ENCODE results near the gene HYCC2. TPM values are rescaled to one million over a fixed set of nuclear protein-coding genes. Genes with fewer than 3 reads are reported as not detected.
"Not testable (repeated sequence)": the region's sequence is repeated elsewhere in the genome, so short reads cannot be mapped to it uniquely, and the experiment has no call there.

HYCC2 gene
- polyA plus RNA-seq, 2 of the 4 experiments (the other 2 are of a cell fraction): 3.0 to 5.8 TPM

DNA sequence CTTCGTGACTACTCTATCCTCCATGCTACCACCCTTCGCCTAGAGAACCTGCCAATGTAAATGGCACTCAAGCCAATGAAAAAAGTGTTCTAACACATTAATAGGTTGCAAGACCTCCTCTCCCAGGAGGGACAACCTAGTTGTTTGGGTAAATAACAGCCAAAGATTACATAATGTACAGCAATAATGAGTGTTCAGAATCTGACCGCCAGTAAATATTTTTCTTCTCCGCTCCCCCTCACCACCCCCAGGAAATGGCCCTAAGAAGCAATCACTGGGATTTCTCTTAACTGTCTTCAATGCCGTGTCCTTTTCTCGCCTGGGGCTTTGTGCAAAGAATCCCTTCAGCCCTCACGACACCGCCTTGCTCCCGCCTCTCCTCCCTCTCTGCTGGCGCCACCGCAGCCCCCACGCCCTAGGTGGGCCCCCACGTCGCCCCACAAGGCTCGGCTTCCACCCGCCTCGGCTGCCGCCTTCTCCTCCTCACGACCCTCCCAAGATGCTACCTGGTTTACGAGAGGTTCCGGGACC lies 458 bp downstream of the HYCC2 start:
- peak overlapping the region; percentile 91 to 96 for H3K27ac ChIP-seq
- ChIA-PET POLR2A (interaction anchor here (2.9 kb wide), 1 partner anchor 108 kb away, joined by 15 read pairs; the partner anchor contains the start of gene ORC2), CTCF (interaction anchor here (0.7 to 9.4 kb wide), 14 partner anchors 15 to 166 kb away, joined by 3 to 150 read pairs (median 4); partner anchors contain the start of genes CASP10 and ORC2)
- DNase-seq (ENCODE audit: low read depth in 1 of 2, low spot score in 1 of 2): peak; percentile 6 to 13
- no peak for TF ChIP-seq MAZ (IDR thresholded peaks at IDR 0.05; ENCODE audit: borderline replicate concordance, low read depth, low read length)
- TF ChIP-seq NFE2L2 (conservative IDR thresholded peaks at IDR 0.05; ENCODE audit: low read length): no peak
- TF ChIP-seq HEYL (CRISPR knock-in tag; IDR thresholded peaks at IDR 0.05): no peak
- no peak for TF ChIP-seq NR3C1 (IDR thresholded peaks at IDR 0.05)
- TF ChIP-seq ZC3H11A (IDR thresholded peaks at IDR 0.05): no peak
- TF ChIP-seq HOXB13 (CRISPR knock-in tag; IDR thresholded peaks at IDR 0.05; ENCODE audit: low read depth): no peak
- TF ChIP-seq ZNF302 (CRISPR knock-in tag; IDR thresholded peaks at IDR 0.05): no peak
- no peak for TF ChIP-seq JUNB (IDR thresholded peaks at IDR 0.05)
- no peak for TF ChIP-seq CHD2 (IDR thresholded peaks at IDR 0.05; ENCODE audit: low read length, partially characterized antibody)
- no peak for TF ChIP-seq MAFK (IDR thresholded peaks at IDR 0.05; ENCODE audit: partially characterized antibody)
- no peak for TF ChIP-seq EHMT2 (IDR thresholded peaks at IDR 0.05; ENCODE audit: low read depth)
- no peak for TF ChIP-seq PHF8 (IDR thresholded peaks at IDR 0.05; ENCODE audit: borderline replicate concordance, low read depth)
- TF ChIP-seq RFX5 (IDR thresholded peaks at IDR 0.05): no peak
- TF ChIP-seq SREBF2 (IDR thresholded peaks at IDR 0.05): no peak
- no peak for TF ChIP-seq FOSB (CRISPR knock-in tag; IDR thresholded peaks at IDR 0.05)
- no peak for TF ChIP-seq ZSCAN20 (CRISPR knock-in tag; IDR thresholded peaks at IDR 0.05)
- TF ChIP-seq CEBPB (IDR thresholded peaks at IDR 0.05): no peak
- TF ChIP-seq, protein P1, sequence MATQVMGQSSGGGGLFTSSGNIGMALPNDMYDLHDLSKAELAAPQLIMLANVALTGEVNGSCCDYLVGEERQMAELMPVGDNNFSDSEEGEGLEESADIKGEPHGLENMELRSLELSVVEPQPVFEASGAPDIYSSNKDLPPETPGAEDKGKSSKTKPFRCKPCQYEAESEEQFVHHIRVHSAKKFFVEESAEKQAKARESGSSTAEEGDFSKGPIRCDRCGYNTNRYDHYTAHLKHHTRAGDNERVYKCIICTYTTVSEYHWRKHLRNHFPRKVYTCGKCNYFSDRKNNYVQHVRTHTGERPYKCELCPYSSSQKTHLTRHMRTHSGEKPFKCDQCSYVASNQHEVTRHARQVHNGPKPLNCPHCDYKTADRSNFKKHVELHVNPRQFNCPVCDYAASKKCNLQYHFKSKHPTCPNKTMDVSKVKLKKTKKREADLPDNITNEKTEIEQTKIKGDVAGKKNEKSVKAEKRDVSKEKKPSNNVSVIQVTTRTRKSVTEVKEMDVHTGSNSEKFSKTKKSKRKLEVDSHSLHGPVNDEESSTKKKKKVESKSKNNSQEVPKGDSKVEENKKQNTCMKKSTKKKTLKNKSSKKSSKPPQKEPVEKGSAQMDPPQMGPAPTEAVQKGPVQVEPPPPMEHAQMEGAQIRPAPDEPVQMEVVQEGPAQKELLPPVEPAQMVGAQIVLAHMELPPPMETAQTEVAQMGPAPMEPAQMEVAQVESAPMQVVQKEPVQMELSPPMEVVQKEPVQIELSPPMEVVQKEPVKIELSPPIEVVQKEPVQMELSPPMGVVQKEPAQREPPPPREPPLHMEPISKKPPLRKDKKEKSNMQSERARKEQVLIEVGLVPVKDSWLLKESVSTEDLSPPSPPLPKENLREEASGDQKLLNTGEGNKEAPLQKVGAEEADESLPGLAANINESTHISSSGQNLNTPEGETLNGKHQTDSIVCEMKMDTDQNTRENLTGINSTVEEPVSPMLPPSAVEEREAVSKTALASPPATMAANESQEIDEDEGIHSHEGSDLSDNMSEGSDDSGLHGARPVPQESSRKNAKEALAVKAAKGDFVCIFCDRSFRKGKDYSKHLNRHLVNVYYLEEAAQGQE (IDR thresholded peaks at IDR 0.05): no peak
- TF ChIP-seq HOXB5 (CRISPR knock-in tag; IDR thresholded peaks at IDR 0.05): no peak
- TF ChIP-seq CHD4 (IDR thresholded peaks at IDR 0.05; ENCODE audit: borderline replicate concordance): no peak
- peak overlapping the region; percentile 61 for H3K4me3 ChIP-seq
- H3K9me3 ChIP-seq: no peaks in the 10 kb centered on the region
- peak overlapping the region; percentile 83 for H3K4me2 ChIP-seq
- ATAC-seq: peak; percentile 20 to 39; a peak in 4 of 6 replicates
- no peak for FAIRE-seq
- H3K4me1 ChIP-seq: peaks cover 28% of the 10 kb centered on the region; the same call in 2 of the 3 replicates
- 2% methylated on average over 21 of the region's 21 CpGs for whole genome bisulfite sequencing (ENCODE audit: missing lambda C conversion rate)

DNA sequence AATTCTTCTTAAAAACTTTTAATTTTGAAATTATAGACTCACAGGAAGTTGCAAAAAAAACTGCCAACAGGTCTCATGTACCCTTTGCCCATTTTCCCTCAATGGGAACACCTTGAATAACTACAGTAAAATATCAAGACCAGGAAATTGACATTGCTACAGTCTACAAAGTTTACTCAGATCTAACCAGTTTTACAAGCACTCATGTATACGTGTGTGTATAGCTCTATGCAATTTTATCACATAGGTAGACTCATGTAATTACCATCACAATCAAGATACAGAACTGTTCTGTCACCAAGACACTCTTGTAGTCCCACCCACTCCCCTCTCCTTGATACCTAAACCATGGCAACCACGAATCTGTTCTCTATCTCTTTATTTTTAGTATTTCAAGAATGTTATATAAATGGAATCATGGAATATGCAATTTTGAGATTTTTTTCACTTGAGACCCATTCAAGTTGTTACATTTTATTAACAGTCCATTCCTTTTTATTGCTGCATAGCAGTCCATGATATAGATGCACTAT lies 6.6 kb downstream of the HYCC2 start:
- ATAC-seq (no peak), FAIRE-seq (no peak), DNase-seq (ENCODE audit: low read depth in 1 of 2, low spot score in 1 of 2) (no peak)
- Histone ChIP-seq H3K4me2 (no peak overlapping the region), H3K9me3 (no peaks in the 10 kb centered on the region), H3K4me1 (peaks cover 13% of the 10 kb centered on the region; the same call in 2 of the 3 replicates), H3K27ac (no peak overlapping the region), H3K4me3 (no peak overlapping the region)
- WGBS (ENCODE audit: missing lambda C conversion rate): 71% methylated on average over 2 of the region's 2 CpGs
- ChIA-PET CTCF (interaction anchor here (0.6 to 9.4 kb wide), 2 partner anchors 160 to 1280 kb away, joined by 3 to 150 read pairs; no protein-coding TSS in a partner anchor), POLR2A (no interaction called here)
- no peak for TF ChIP-seq JUN (IDR thresholded peaks at IDR 0.05)
- TF ChIP-seq, protein P2, sequence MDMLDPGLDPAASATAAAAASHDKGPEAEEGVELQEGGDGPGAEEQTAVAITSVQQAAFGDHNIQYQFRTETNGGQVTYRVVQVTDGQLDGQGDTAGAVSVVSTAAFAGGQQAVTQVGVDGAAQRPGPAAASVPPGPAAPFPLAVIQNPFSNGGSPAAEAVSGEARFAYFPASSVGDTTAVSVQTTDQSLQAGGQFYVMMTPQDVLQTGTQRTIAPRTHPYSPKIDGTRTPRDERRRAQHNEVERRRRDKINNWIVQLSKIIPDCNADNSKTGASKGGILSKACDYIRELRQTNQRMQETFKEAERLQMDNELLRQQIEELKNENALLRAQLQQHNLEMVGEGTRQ (IDR thresholded peaks at IDR 0.05): no peak
- no peak for TF ChIP-seq HOXB5 (CRISPR knock-in tag; IDR thresholded peaks at IDR 0.05)
- no peak for TF ChIP-seq SMC3 (IDR thresholded peaks at IDR 0.05)
- no peak for TF ChIP-seq RFX5 (IDR thresholded peaks at IDR 0.05)

DNA sequence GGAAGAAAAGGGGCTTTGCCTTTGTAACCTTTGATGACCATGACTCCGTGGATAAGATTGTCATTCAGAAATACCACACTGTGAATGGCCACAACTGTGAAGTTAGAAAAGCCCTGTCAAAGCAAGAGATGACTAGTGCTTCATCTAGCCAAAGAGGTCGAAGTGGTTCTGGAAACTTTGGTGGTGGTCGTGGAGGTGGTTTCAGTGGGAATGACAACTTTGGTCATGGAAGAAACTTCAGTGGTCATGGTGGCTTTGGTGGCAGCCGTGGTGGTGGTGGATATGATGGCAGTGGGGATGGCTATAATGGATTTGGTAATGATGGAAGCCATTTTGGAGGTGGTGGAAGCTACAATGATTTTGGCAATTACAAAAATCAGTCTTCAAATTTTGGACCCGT lies 8.0 kb downstream of the HYCC2 start:
- POLR2A ChIA-PET; H3K27ac ChIP-seq; H3K4me3 ChIP-seq; FAIRE-seq; DNase-seq (ENCODE audit: low read depth in 1 of 2, low spot score in 1 of 2); H3K4me2 ChIP-seq; H3K4me1 ChIP-seq; H3K9me3 ChIP-seq; ATAC-seq: not testable (repeated sequence)
- CTCF ChIA-PET: interaction anchor here (9.4 kb wide), 1 partner anchor 159 kb away, joined by 150 read pairs; no protein-coding TSS in a partner anchor
- 74% methylated on average over 5 of the region's 5 CpGs for WGBS (ENCODE audit: missing lambda C conversion rate)

All from A549 (cell line).